Measurements from ENCODE around the gene ARHGAP42.

- TF ChIP-seq ZNF563 (CRISPR knock-in tag; IDR thresholded peaks at IDR 0.05) = no peak
- TF ChIP-seq EZH2 (conservative IDR thresholded peaks at IDR 0.05; ENCODE audit: low read depth, low read length) = no peak
- TF ChIP-seq KMT2B (CRISPR knock-in tag; IDR thresholded peaks at IDR 0.05) = no peak
Measured at GRCh38 chr11:100730266-100730665, 43.2 kb downstream of the ARHGAP42 start.

Measured in HepG2 (cell line).